Adrenal gland (tissue), 12 donors: ENCODE results near the gene C15orf40. TPM values are rescaled to one million over a fixed set of nuclear protein-coding genes. Genes with fewer than 3 reads are reported as not detected.

Experiments
- DNase-seq, 7 donors: peaks; one replicate each; pipeline ENCODE4 v3.0.0-alpha.2; 2019 to 2020
- H3K27ac ChIP-seq, 5 donors: fragments of 200-600 bp; sonication (generic) in 4 of 5; 1 replicate in 3 of 5; 2 replicates in 2 of 5; pipeline versions ENCODE4 v1.5.1 to v1.8.0; 2016 to 2020; ENCODE audit warnings: mild to moderate bottlenecking in 1 of 5
- H3K27me3 ChIP-seq: fragments of 200-600 bp; 2 replicates; pipeline ENCODE4 v1.8.0; 2021
- H3K36me3 ChIP-seq, 2 donors: fragments of 200-600 bp; replicated peaks in 1 of 2; 1 replicate in 1 of 2; 2 replicates in 1 of 2; pipeline versions ENCODE4 v1.5.1 to v1.8.0; 2018 to 2022
- H3K4me1 ChIP-seq, 2 donors: fragments of 200-600 bp; replicated peaks in 1 of 2; 1 replicate in 1 of 2; 2 replicates in 1 of 2; pipeline versions ENCODE4 v1.5.1 to v1.8.0; 2018 to 2021
- H3K4me3 ChIP-seq, 4 donors: fragments of 200-600 bp; sonication (generic) in 3 of 4; one replicate each; pipeline ENCODE4 v1.5.1; 2016 to 2018
- H3K9me3 ChIP-seq, 3 donors: fragments of 200-600 bp; sonication (generic) in 1 of 3; replicated peaks in 1 of 3; 1 replicate in 2 of 3; 2 replicates in 1 of 3; pipeline versions ENCODE4 v1.5.1 to v1.8.0; 2016 to 2021
- POLR2A ChIP-seq, 2 donors: fragments of 450-650 bp; IDR thresholded peaks; one replicate each; pipeline ENCODE4 v1.6.1; 2017; ENCODE audit warnings: antibody characterized with exemption in 2 of 2, mild to moderate bottlenecking in 2 of 2, moderate library complexity in 1 of 2
- WGBS, 4 donors: extraction: QIAGEN DNeasy Blood & Tissue Kit in 2 of 4; methylation state at CpG; one replicate each; pipeline versions ENCODE4 v1.1.5 to v1.1.7; 2013 to 2017; 5-methylcytosine and 5-hydroxymethylcytosine counted together
- intact Hi-C, 2 donors: fragments of 100-400 bp; cut with DNase I; formaldehyde crosslinking; loops; one replicate each; pipeline versions ENCODE4 v1.14.1 to v1.15.0; 2022 to 2023
- polyA plus RNA-seq, 3 donors: library from polyadenylated mRNA; stranded (reverse); fragments of 200-250 nt in 2 of 3; fragments of 350-450 nt in 1 of 3; fragmentation: Illumina TruSeq in 1 of 3; extraction: RNeasy Lipid Tissue Mini Kit (QIAGEN cat#74804) in 1 of 3; gene quantifications; one replicate each; pipeline ENCODE4 v1.2.3, GENCODE V29; 2013 to 2014
- total RNA-seq, 9 donors: library from RNA; depleted of rRNA in 4 of 9; stranded (reverse); fragments of >200 nt in 4 of 9; fragments of 120-200 nt in 1 of 9; fragmentation: NEBNext Ultra II Directional in 1 of 9; extraction: Animal tissue kit (Norgen Biotek cat#: 25700) in 1 of 9; gene quantifications; one replicate each; pipeline versions ENCODE4 v1.1.0 to v1.2.4, GENCODE V29; 2013 to 2023
- TF ChIP-seq, protein P1 (sequence below), 6 experiments: fragments of 450-650 bp in 4 of 6; fragments of 200-600 bp in 2 of 6; sonication (generic) in 1 of 6; IDR thresholded peaks; 1 replicate in 5 of 6; 2 replicates in 1 of 6; pipeline versions ENCODE4 v1.5.1 to v1.8.0; 2016 to 2021; ENCODE audit warnings: antibody characterized with exemption in 6 of 6, mild to moderate bottlenecking in 2 of 6, moderate library complexity in 1 of 6
- donor health status: healthy with polysubstance abuse.
- donor health status: Bipolar disorder and iron deficiency.
- donor health status: DM: yes; HTN: yes; CAD: no.
- donor health status: DM: no; HTN: no; CAD: no.
- donor health status: DM: no; HTN: no; CAD: no.
- donor health status: DM: yes; HTN: yes; CAD: no.

The C15orf40 gene
- total and polyA plus RNA-seq, 12 donors, result 7.8 to 28.2 (median 23.0) TPM

- WGBS, 4 donors, result 25 to 44% (median 36%) methylated on average over 3 of the region's 3 CpGs
These were observed 41.3 kb downstream of the C15orf40 start for GRCh38 chr15:82970078-82970686.

GRCh38 chr15:82969353-82969752 is 42.1 kb downstream of the C15orf40 start:
- intact Hi-C loops, result no loop called here
- TF ChIP-seq, protein P1, sequence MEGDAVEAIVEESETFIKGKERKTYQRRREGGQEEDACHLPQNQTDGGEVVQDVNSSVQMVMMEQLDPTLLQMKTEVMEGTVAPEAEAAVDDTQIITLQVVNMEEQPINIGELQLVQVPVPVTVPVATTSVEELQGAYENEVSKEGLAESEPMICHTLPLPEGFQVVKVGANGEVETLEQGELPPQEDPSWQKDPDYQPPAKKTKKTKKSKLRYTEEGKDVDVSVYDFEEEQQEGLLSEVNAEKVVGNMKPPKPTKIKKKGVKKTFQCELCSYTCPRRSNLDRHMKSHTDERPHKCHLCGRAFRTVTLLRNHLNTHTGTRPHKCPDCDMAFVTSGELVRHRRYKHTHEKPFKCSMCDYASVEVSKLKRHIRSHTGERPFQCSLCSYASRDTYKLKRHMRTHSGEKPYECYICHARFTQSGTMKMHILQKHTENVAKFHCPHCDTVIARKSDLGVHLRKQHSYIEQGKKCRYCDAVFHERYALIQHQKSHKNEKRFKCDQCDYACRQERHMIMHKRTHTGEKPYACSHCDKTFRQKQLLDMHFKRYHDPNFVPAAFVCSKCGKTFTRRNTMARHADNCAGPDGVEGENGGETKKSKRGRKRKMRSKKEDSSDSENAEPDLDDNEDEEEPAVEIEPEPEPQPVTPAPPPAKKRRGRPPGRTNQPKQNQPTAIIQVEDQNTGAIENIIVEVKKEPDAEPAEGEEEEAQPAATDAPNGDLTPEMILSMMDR (IDR thresholded peaks at IDR 0.05), result no peak
- no peak for TF ChIP-seq POLR2A (IDR thresholded peaks at IDR 0.05)
- Histone ChIP-seq H3K9me3 (no peaks in the 10 kb centered on the region), H3K4me3 (no peak overlapping the region), H3K4me1 (peaks cover 20 to 24% of the 10 kb centered on the region in 2 donors), H3K36me3 (no peaks in the 10 kb centered on the region), H3K27ac (peak overlapping the region in 1 of 5 donors; percentile 73), H3K27me3 (no peaks in the 10 kb centered on the region)
- WGBS, 4 donors, result 86 to 93% (median 91%) methylated on average over 7 of the region's 7 CpGs
- no peak for DNase-seq

More at GRCh38 chr15:82970078-82970686, 41.3 kb downstream of the C15orf40 start:
- H3K27me3 ChIP-seq, result no peaks in the 10 kb centered on the region
- H3K4me3 ChIP-seq, result no peak overlapping the region
- TF ChIP-seq, protein P1 (IDR thresholded peaks at IDR 0.05), result no peak
- TF ChIP-seq POLR2A (IDR thresholded peaks at IDR 0.05), result no peak
- H3K4me1 ChIP-seq, result peaks cover 20 to 24% of the 10 kb centered on the region in 2 donors
- intact Hi-C loops, result no loop called here
- H3K9me3 ChIP-seq, result no peaks in the 10 kb centered on the region
- DNase-seq, result no peak
- peak overlapping the region in 3 of 5 donors; percentile 54 to 73 (median 65) for H3K27ac ChIP-seq
- no peaks in the 10 kb centered on the region for H3K36me3 ChIP-seq

DNA sequence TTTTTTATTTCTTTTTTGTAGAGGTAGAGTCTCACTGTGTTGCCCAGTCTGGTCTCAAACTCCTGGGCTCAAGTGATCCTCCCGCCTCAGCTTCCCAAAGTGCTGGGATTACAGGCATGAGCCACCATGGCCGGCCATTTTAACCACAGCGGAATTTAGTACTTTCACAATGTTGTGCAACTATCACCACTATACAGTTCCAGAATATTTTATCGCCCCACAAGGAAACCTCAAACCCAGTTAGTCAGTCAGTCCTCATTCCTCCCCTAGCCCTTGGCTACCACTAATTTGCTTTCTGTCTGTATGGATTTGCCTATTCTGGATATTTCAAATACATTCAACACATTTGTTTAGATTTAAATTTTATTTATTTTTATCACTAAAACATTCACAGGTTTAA is 43.4 kb downstream of the C15orf40 start:
- DNase-seq, result no peak
- TF ChIP-seq, protein P1 (IDR thresholded peaks at IDR 0.05), result no peak
- no peak for TF ChIP-seq POLR2A (IDR thresholded peaks at IDR 0.05)
- H3K4me1 ChIP-seq, result peaks cover 20 to 24% of the 10 kb centered on the region in 2 donors
- no peaks in the 10 kb centered on the region for H3K9me3 ChIP-seq
- H3K27me3 ChIP-seq, result no peaks in the 10 kb centered on the region
- no peaks in the 10 kb centered on the region for H3K36me3 ChIP-seq
- no peak overlapping the region for H3K4me3 ChIP-seq
- H3K27ac ChIP-seq, result no peak overlapping the region
- intact Hi-C loops, result no loop called here
- WGBS, 4 donors, result 80 to 87% (median 83%) methylated on average over 4 of the region's 4 CpGs

GRCh38 chr15:82966671-82967071 is 44.8 kb downstream of the C15orf40 start:
- peaks cover 20 to 22% of the 10 kb centered on the region in 2 donors for H3K4me1 ChIP-seq
- no peaks in the 10 kb centered on the region for H3K27me3 ChIP-seq
- intact Hi-C loops, result no loop called here
- H3K27ac ChIP-seq, result no peak overlapping the region
- no peaks in the 10 kb centered on the region for H3K36me3 ChIP-seq
- no peak overlapping the region for H3K4me3 ChIP-seq
- TF ChIP-seq, protein P1 (IDR thresholded peaks at IDR 0.05), result no peak
- TF ChIP-seq POLR2A (IDR thresholded peaks at IDR 0.05), result no peak
- no peak for DNase-seq
- 75 to 85% (median 78%) methylated on average over 4 of the region's 4 CpGs for WGBS, 4 donors
- H3K9me3 ChIP-seq, result no peaks in the 10 kb centered on the region
